ENCODE data around the gene GRHL3. TPM values are rescaled to one million over a fixed set of nuclear protein-coding genes. Genes with fewer than 3 reads are reported as not detected.

Gene GRHL3
- total RNA-seq, 1 donor from 2014 or later = 2.1 TPM

- no peak for TF ChIP-seq CTCF (IDR thresholded peaks at IDR 0.05; ENCODE audit: unreplicated experiment)
- no peaks in the 10 kb centered on the region for H3K9me3 Mint-ChIP-seq (ENCODE audit: unreplicated experiment)
- no peaks in the 10 kb centered on the region for H3K27me3 Mint-ChIP-seq (ENCODE audit: unreplicated experiment)
- H3K27ac Mint-ChIP-seq (ENCODE audit: unreplicated experiment) = no peak overlapping the region
- H3K4me1 Mint-ChIP-seq (ENCODE audit: unreplicated experiment) = peaks cover 4% of the 10 kb centered on the region
- no peak overlapping the region for H3K4me3 Mint-ChIP-seq (ENCODE audit: unreplicated experiment)
- peaks cover 4% of the 10 kb centered on the region for H3K36me3 Mint-ChIP-seq (ENCODE audit: low read depth, unreplicated experiment)
- DNase-seq (ENCODE audit: low spot score) = no peak
Measured at GRCh38 chr1:24386241-24386640, 67.1 kb downstream of the GRHL3 start.

GRCh38 chr1:24386931-24387330 is 67.8 kb downstream of the GRHL3 start:
- peaks cover 4% of the 10 kb centered on the region for H3K36me3 Mint-ChIP-seq (ENCODE audit: low read depth, unreplicated experiment)

GRCh38 chr1:24387636-24388175 is 68.5 kb downstream of the GRHL3 start:
- Mint-ChIP-seq H3K4me3 (ENCODE audit: unreplicated experiment) (no peak overlapping the region), H3K27me3 (ENCODE audit: unreplicated experiment) (peaks cover 2% of the 10 kb centered on the region), H3K4me1 (ENCODE audit: unreplicated experiment) (peaks cover 18% of the 10 kb centered on the region), H3K9me3 (ENCODE audit: unreplicated experiment) (no peaks in the 10 kb centered on the region), H3K36me3 (ENCODE audit: low read depth, unreplicated experiment) (peaks cover 4% of the 10 kb centered on the region), H3K27ac (ENCODE audit: unreplicated experiment) (no peak overlapping the region)
- no peak for DNase-seq (ENCODE audit: low spot score)
- TF ChIP-seq CTCF (IDR thresholded peaks at IDR 0.05; ENCODE audit: unreplicated experiment) = no peak

More at GRCh38 chr1:24386931-24387330, 67.8 kb downstream of the GRHL3 start:
- no peak for DNase-seq (ENCODE audit: low spot score)
- H3K4me1 Mint-ChIP-seq (ENCODE audit: unreplicated experiment) = peaks cover 11% of the 10 kb centered on the region
- no peaks in the 10 kb centered on the region for H3K9me3 Mint-ChIP-seq (ENCODE audit: unreplicated experiment)
- H3K27me3 Mint-ChIP-seq (ENCODE audit: unreplicated experiment) = no peaks in the 10 kb centered on the region
- TF ChIP-seq CTCF (IDR thresholded peaks at IDR 0.05; ENCODE audit: unreplicated experiment) = no peak
- H3K4me3 Mint-ChIP-seq (ENCODE audit: unreplicated experiment) = no peak overlapping the region
- no peak overlapping the region for H3K27ac Mint-ChIP-seq (ENCODE audit: unreplicated experiment)

GRCh38 chr1:24388331-24388885 is 69.3 kb downstream of the GRHL3 start:
- H3K36me3 Mint-ChIP-seq (ENCODE audit: low read depth, unreplicated experiment) = peaks cover 4% of the 10 kb centered on the region
- H3K27me3 Mint-ChIP-seq (ENCODE audit: unreplicated experiment) = peaks cover 2% of the 10 kb centered on the region
- no peak overlapping the region for H3K4me3 Mint-ChIP-seq (ENCODE audit: unreplicated experiment)
- TF ChIP-seq CTCF (IDR thresholded peaks at IDR 0.05; ENCODE audit: unreplicated experiment) = no peak
- H3K4me1 Mint-ChIP-seq (ENCODE audit: unreplicated experiment) = peaks cover 25% of the 10 kb centered on the region
- DNase-seq (ENCODE audit: low spot score) = no peak
- H3K9me3 Mint-ChIP-seq (ENCODE audit: unreplicated experiment) = no peaks in the 10 kb centered on the region
- H3K27ac Mint-ChIP-seq (ENCODE audit: unreplicated experiment) = no peak overlapping the region

GRCh38 chr1:24389231-24389678 is 70.1 kb downstream of the GRHL3 start:
- Mint-ChIP-seq H3K4me1 (ENCODE audit: unreplicated experiment) (peaks cover 34% of the 10 kb centered on the region), H3K27me3 (ENCODE audit: unreplicated experiment) (peaks cover 4% of the 10 kb centered on the region), H3K27ac (ENCODE audit: unreplicated experiment) (no peak overlapping the region), H3K36me3 (ENCODE audit: low read depth, unreplicated experiment) (peaks cover 4% of the 10 kb centered on the region), H3K9me3 (ENCODE audit: unreplicated experiment) (no peaks in the 10 kb centered on the region), H3K4me3 (ENCODE audit: unreplicated experiment) (no peak overlapping the region)
- no peak for DNase-seq (ENCODE audit: low spot score)
- no peak for TF ChIP-seq CTCF (IDR thresholded peaks at IDR 0.05; ENCODE audit: unreplicated experiment)
